Occipital lobe (tissue), 2 donors: ENCODE measurements around the gene BBOX1. TPM values are rescaled to one million over a fixed set of nuclear protein-coding genes. Genes with fewer than 3 reads are reported as not detected.
"Not testable (repeated sequence)": the region's sequence is repeated elsewhere in the genome, so short reads cannot be mapped to it uniquely, and the experiment has no call there.

ENCODE experiments used
- DNase-seq: peaks from one replicate; lab custom pipeline; 2025; lab: John Stamatoyannopoulos, UW
- total RNA-seq: library from RNA; depleted of rRNA; stranded (reverse); fragments of >200 nt; gene quantifications from one replicate; pipeline ENCODE4 v1.2.3, GENCODE V29; 2014

Gene BBOX1
- total RNA-seq, 1 donor from 2014 or later, result 4.1 TPM

GRCh38 chr11:27083782-27084181 lies 43.2 kb downstream of the BBOX1 start:
- no peak for DNase-seq

GRCh38 chr11:27084518-27084917 lies 43.9 kb downstream of the BBOX1 start:
- no peak for DNase-seq

GRCh38 chr11:27085111-27085510 lies 44.5 kb downstream of the BBOX1 start:
- no peak for DNase-seq

- DNase-seq, result no peak
Observed at GRCh38 chr11:27085605-27086004, 45.0 kb downstream of the BBOX1 start.

GRCh38 chr11:27087432-27087831 lies 46.8 kb downstream of the BBOX1 start:
- DNase-seq, result no peak

- DNase-seq, result no peak
Observed at GRCh38 chr11:27088353-27088752, 47.7 kb downstream of the BBOX1 start.

GRCh38 chr11:27089746-27090145 lies 49.1 kb downstream of the BBOX1 start:
- no peak for DNase-seq

GRCh38 chr11:27090357-27090948 lies 49.8 kb downstream of the BBOX1 start:
- DNase-seq, result not testable (repeated sequence)

- no peak for DNase-seq
Observed at GRCh38 chr11:27094120-27094519, 53.5 kb downstream of the BBOX1 start.

- no peak for DNase-seq
Observed at GRCh38 chr11:27095059-27095458, 54.4 kb downstream of the BBOX1 start.

- no peak for DNase-seq
Observed at GRCh38 chr11:27095887-27096286, 55.3 kb downstream of the BBOX1 start.

GRCh38 chr11:27097551-27097950 lies 56.9 kb downstream of the BBOX1 start:
- no peak for DNase-seq

- DNase-seq, result no peak
Observed at GRCh38 chr11:27100534-27100933, 59.9 kb downstream of the BBOX1 start.

GRCh38 chr11:27107548-27107947 lies 66.9 kb downstream of the BBOX1 start:
- no peak for DNase-seq

GRCh38 chr11:27108809-27109208 lies 68.2 kb downstream of the BBOX1 start:
- no peak for DNase-seq

GRCh38 chr11:27111896-27112295 lies 71.3 kb downstream of the BBOX1 start:
- no peak for DNase-seq

- DNase-seq, result no peak
Observed at GRCh38 chr11:27112946-27113345, 72.3 kb downstream of the BBOX1 start.

- DNase-seq, result no peak
Observed at GRCh38 chr11:27115051-27115650, 74.5 kb downstream of the BBOX1 start.

GRCh38 chr11:27116684-27117083 lies 76.1 kb downstream of the BBOX1 start:
- DNase-seq, result no peak

GRCh38 chr11:27118371-27118770 lies 77.8 kb downstream of the BBOX1 start:
- no peak for DNase-seq

GRCh38 chr11:27118949-27119348 lies 78.3 kb downstream of the BBOX1 start:
- no peak for DNase-seq

GRCh38 chr11:27119396-27119795 lies 78.8 kb downstream of the BBOX1 start:
- no peak for DNase-seq

- DNase-seq, result no peak
Observed at GRCh38 chr11:27120211-27120610, 79.6 kb downstream of the BBOX1 start.

- DNase-seq, result no peak
Observed at GRCh38 chr11:27122001-27122400, 81.4 kb downstream of the BBOX1 start.
